HG02642 (cell line): ENCODE results near the gene CACNA2D3.

Experiments
- ATAC-seq: cut with Tn5 transposase; IDR thresholded peaks from one replicate; pipeline ENCODE4 v1.9.1; 2021; ENCODE audit warnings: mild to moderate bottlenecking; ENCODE audit not compliant: unreplicated experiment, poor library complexity

Gene CACNA2D3

GRCh38 chr3:54756330-54756731 is 634.0 kb downstream of the CACNA2D3 start:
- ATAC-seq = no peak

- ATAC-seq = no peak
Observed at GRCh38 chr3:54758461-54758860, 636.1 kb downstream of the CACNA2D3 start.

DNA sequence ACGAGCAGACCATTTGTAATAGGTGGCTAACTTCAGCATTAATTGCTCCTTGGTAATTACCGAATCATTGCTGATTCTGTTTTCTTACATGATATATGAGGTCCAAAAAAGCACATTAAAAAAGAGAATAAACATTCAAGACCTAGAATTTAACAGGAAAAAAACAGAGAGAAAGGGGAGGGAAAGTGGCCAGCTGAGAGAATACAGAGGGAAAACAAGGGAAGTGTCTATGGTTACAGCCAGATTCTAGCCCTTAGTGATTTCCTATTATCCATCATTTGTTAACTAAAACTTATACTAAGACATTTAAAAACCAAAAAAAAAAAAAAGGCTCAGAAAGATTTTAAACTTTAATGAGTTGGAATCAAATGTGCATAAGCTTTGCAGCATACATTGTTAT is 636.8 kb downstream of the CACNA2D3 start:
- ATAC-seq = no peak

GRCh38 chr3:54760201-54760600 is 637.8 kb downstream of the CACNA2D3 start:
- no peak for ATAC-seq

GRCh38 chr3:54761637-54762036 is 639.3 kb downstream of the CACNA2D3 start:
- ATAC-seq = no peak

DNA sequence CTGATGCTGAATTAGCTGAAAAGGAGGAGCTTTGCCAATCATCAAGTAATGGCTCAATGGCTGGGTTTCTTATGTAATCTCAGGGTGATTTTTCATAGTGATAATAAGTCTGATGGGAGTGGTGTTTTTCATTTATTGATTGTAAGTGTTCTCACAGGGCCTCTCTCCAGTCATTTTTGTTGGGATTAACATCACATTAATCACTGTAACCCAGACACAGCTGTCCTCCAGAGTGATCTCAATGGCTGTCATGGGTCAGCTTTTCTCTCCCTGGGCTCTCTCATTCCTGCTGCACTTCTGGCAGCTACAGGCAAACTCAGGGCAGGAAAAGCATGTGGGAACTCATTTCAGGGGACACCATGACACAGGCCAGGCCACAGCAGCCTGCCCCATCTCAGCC is 642.6 kb downstream of the CACNA2D3 start:
- no peak for ATAC-seq

GRCh38 chr3:54771050-54771449 is 648.7 kb downstream of the CACNA2D3 start:
- no peak for ATAC-seq

DNA sequence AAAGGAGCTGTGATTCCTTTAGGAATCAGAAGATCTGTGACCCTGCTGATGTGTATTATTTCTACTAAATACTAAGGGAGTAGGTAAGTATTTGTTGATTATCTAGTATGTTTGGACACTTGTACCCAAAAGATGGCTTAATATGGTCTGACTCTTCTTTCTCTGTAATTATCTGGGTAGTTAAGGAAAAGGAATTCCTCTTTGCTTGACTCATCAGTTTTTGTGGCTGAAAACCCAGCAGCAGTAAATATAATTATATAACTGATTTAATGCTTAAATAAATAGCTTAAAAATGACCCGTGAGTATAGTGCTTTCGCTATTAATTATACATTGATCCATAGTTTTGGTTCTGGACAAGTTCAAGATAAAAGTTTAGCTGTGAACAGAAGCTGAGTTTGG is 649.7 kb downstream of the CACNA2D3 start:
- no peak for ATAC-seq

- ATAC-seq = no peak
Observed at GRCh38 chr3:54772746-54773145, 650.4 kb downstream of the CACNA2D3 start.

DNA sequence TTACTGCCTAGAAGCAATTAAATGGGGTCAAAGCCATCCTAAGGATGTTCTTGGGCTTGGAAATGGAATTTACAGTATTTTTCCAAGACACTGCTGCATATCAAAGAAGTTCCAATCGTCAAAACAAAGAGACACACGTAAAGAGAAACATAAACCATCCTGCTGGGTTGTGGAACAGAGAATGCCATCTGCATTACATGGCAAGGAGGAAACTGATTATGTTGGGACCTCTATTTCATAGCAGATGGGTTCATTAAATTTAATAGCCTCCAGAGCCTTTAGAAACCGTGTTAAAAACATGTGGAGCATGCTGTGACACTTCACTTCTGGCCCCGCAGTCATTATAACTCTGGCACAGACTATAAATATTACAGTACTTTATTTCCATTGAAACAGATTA is 650.9 kb downstream of the CACNA2D3 start:
- ATAC-seq = no peak

DNA sequence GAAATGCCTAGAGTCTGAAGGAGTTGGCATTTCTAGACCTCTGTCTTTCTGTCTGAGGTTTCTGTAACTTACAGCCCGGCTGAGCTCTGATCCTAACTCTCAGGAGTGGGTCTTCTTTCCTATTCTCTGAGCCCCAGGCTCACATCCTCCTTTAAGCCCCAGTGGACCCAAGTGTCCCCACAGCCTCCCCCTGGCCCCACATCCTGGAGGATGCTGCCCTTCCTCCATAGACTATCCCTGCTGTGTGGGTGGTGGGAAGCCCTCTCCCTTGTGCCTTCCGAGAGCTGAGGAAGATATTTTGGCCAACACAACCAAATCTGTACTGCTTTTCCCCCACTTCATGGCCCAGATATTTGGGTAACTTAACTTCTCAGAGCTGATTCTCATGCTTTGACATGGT is 654.2 kb downstream of the CACNA2D3 start:
- no peak for ATAC-seq

- ATAC-seq = no peak
Observed at GRCh38 chr3:54777141-54777540, 654.8 kb downstream of the CACNA2D3 start.

GRCh38 chr3:54780336-54780735 is 658.0 kb downstream of the CACNA2D3 start:
- no peak for ATAC-seq

- ATAC-seq = no peak
Observed at GRCh38 chr3:54781728-54782127, 659.4 kb downstream of the CACNA2D3 start.

- no peak for ATAC-seq
Observed at GRCh38 chr3:54783611-54784010, 661.3 kb downstream of the CACNA2D3 start.

DNA sequence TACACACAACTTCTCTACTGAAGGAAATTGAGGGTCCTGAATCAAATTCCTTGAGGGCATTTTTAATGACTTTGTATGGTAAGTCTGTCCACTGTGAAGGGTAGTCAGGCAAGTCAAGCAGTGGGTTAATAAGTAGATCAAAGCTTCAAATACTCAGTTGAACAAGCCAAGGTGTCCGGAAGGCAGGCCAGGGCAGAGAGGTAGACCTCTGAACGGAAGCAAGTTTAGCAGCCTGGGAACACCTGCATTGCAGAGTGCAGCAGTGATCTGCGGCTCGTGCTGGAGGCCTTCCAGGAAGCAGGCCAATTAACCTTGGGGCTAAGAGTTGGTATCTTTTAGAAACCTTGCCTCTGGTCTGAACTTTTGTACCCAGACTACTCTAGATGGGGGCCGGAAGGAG is 661.7 kb downstream of the CACNA2D3 start:
- no peak for ATAC-seq

- no peak for ATAC-seq
Observed at GRCh38 chr3:54785976-54786375, 663.6 kb downstream of the CACNA2D3 start.

DNA sequence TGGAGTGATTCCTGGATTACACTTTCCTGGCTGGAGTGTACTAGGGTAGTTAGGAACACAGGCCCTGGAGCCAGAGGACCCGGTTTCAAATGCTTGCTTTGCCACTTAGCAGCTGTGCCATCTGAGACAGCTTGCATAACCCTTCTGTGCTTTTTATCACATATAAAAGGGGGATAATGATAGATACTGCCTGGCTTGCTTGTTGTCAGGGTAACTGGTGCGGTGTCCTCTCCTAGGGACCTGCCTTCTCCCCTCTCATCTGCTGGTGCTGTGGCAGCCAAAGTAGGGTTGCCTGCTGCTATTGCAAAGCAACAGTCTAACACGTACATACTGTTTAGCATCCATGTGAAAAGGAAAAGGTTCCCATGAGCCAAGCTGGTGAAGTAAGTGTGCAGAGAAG is 667.7 kb downstream of the CACNA2D3 start:
- no peak for ATAC-seq

- ATAC-seq = no peak
Observed at GRCh38 chr3:54791501-54792156, 669.3 kb downstream of the CACNA2D3 start.

DNA sequence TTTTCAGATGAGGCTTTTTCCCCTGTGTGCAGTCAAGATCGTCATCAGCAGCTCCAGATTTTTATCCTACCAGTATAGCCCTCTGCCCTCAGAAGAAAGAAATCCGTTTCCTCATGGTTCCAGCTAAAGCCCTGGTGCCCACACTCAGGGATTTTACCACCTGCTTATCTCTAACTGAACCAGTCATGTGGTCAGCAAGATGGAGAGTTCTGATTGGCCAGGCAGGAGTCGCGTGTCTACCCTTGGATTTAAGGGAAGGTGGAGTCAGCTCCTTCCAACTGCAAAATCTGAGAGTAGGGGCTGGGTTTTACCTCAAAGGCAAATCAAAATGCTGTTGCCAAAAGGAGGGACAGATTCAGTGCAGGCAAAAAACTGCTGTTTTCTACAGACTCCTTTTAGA is 670.2 kb downstream of the CACNA2D3 start:
- no peak for ATAC-seq

DNA sequence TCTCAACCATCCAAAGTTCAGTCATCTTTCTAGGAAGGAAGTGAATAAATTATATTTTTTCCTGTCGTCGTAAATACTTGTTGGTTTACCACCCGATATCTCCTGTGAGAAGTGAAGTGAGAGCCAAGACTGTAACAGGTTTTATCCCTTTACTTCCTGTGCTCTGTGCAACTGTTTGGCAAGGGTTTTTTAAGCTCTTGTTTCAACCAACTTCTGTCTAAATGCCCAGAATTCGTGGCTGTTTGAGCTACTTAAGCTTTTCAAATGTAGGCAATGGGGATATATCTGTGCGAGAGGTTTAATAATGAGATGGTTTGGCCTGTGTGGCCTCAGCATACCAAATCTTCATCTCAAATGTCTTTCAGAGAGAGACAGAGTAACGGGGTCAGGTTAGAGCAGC is 670.8 kb downstream of the CACNA2D3 start:
- no peak for ATAC-seq

DNA sequence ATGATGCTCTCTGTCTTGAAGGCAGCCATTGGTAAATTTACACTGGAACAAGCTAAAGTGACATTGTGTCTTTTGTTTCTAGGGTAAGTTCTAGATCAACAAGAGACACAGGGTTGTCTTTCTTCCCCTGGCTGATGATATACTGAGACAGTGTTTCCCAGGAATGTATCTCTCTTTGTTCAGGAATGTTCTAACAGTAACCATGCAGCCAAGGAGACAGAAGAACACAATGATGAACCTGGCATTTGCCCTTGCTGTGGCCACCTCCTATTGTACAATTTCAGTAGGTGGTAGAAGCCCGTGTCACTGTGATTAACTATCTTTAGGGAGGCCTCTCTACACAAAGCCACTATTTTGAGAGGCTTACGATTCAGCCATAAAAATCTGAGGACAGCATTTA is 674.8 kb downstream of the CACNA2D3 start:
- ATAC-seq = no peak

DNA sequence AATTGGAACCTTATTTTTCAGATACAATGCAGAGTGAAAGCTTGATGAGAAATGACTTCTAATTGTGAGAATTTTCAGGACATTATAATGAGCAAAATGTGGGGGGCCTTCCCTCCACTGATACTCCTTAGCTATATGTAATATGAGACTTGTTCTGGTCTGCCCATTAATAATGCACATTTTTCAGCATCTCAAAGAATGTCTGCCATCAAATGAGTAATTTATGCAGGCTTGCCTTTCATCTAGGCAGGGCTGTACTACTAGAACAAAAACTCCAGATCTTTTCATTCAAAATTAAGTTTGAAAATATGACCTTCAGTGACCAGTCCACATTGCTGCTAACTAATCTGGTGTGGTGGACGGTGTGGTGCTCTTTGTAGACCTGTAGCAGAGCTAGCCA is 678.1 kb downstream of the CACNA2D3 start:
- no peak for ATAC-seq
